ENCODE data around the gene TTBK2.

DNA sequence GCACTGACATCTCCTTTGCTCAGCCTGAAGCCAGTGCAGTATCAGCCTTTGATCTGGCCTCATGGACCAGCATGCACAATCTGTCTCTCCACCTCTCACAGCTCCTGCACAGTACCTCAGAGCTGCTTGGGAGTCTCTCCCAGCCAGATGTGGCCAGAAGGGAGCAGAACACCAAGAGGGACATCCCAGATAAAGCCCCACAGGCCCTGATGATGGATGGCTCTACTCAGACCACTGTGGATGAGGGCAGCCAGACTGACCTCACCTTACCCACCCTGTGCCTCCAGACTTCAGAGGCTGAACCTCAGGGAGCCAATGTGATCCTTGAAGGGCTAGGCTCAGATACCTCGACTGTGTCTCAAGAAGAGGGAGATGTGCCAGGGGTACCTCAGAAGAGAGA lies 228.0 kb downstream of the TTBK2 start:
- TF ChIP-seq, protein P1, sequence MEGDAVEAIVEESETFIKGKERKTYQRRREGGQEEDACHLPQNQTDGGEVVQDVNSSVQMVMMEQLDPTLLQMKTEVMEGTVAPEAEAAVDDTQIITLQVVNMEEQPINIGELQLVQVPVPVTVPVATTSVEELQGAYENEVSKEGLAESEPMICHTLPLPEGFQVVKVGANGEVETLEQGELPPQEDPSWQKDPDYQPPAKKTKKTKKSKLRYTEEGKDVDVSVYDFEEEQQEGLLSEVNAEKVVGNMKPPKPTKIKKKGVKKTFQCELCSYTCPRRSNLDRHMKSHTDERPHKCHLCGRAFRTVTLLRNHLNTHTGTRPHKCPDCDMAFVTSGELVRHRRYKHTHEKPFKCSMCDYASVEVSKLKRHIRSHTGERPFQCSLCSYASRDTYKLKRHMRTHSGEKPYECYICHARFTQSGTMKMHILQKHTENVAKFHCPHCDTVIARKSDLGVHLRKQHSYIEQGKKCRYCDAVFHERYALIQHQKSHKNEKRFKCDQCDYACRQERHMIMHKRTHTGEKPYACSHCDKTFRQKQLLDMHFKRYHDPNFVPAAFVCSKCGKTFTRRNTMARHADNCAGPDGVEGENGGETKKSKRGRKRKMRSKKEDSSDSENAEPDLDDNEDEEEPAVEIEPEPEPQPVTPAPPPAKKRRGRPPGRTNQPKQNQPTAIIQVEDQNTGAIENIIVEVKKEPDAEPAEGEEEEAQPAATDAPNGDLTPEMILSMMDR (IDR thresholded peaks at IDR 0.05): no peak
- TF ChIP-seq POLR2A (IDR thresholded peaks at IDR 0.05): no peak

All from body of pancreas (tissue), 4 donors.